Activated CD8-positive, alpha-beta T cell treated with anti-CD3 and anti-CD28 coated beads, Interleukin-2, amount 10 ng/mL, durations not matched to agents 7 days and 5 days (primary cell): ENCODE data around the gene HORMAD2. TPM values are rescaled to one million over a fixed set of nuclear protein-coding genes. Genes with fewer than 3 reads are reported as not detected.
"Not testable (repeated sequence)": the region's sequence is repeated elsewhere in the genome, so short reads cannot be mapped to it uniquely, and the experiment has no call there.

Source experiments
- ATAC-seq: fragments of 150-1000 bp; cut with Tn5 transposase; one replicate; pipeline ENCODE4 v1.10.0; 2021; ENCODE audit warnings: moderate library complexity
- CTCF ChIA-PET: fragments of 350-600 bp; sonication (Branson Sonifier 250); formaldehyde crosslinking; loops from one replicate; lab custom pipeline; 2021; ENCODE audit warnings: antibody characterized with exemption; lab: Charles Lee
- POLR2A ChIA-PET: fragments of 350-600 bp; sonication (Branson Sonifier 250); formaldehyde crosslinking; loops from one replicate; lab custom pipeline; 2021; ENCODE audit warnings: antibody characterized with exemption; lab: Charles Lee
- DNase-seq: peaks from one replicate; pipeline ENCODE4 v3.0.0-alpha.2; 2020
- H3K27ac Mint-ChIP-seq: one replicate; pipeline ENCODE4 v1.8.0; 2021; ENCODE audit warnings: mild to moderate bottlenecking, mixed read lengths
- H3K27me3 Mint-ChIP-seq: one replicate; pipeline ENCODE4 v1.8.0; 2021; ENCODE audit warnings: low read depth, mixed read lengths
- H3K36me3 Mint-ChIP-seq: one replicate; pipeline ENCODE4 v1.8.0; 2021; ENCODE audit warnings: low read depth, mixed read lengths
- H3K4me1 Mint-ChIP-seq: one replicate; pipeline ENCODE4 v1.8.0; 2021; ENCODE audit warnings: low read depth, mixed read lengths
- H3K4me3 Mint-ChIP-seq: one replicate; pipeline ENCODE4 v1.8.0; 2021; ENCODE audit warnings: mild to moderate bottlenecking, mixed read lengths
- H3K9me3 Mint-ChIP-seq: one replicate; pipeline ENCODE4 v1.8.0; 2022; ENCODE audit warnings: mixed read lengths; ENCODE audit not compliant: insufficient read depth
- total RNA-seq, 2 experiments: library from RNA; stranded (reverse); gene quantifications; one replicate each; pipeline ENCODE4 v1.2.3, GENCODE V29; 2021

Gene HORMAD2
- total RNA-seq, 2 experiments from 2014 or later = not detected

DNA sequence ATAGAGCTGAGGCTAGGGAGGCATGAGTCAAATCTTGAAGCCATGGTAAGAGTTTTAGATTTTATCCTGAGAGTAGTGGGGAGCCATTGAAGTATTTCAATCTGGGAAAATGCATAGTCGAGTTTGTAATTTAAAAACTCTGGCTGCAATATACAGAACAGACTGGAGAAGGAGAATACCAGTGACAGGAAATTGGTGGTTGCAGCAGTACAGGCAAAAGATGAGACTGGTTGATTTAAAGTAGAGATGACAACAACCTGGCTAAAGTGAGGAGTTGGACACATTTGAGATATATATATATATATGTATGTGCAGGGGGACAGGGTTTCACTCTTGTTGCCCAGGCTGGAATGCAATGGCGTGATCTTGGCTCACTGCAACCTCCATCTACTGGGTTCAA is 6.2 kb downstream of the HORMAD2 start:
- Mint-ChIP-seq H3K4me3 (no peak overlapping the region), H3K27ac (no peak overlapping the region), H3K9me3 (peaks cover 4% of the 10 kb centered on the region), H3K4me1 (peaks cover 22% of the 10 kb centered on the region), H3K27me3 (peaks cover 2% of the 10 kb centered on the region), H3K36me3 (no peaks in the 10 kb centered on the region)
- DNase-seq = no peak
- ATAC-seq = no peak
- ChIA-PET CTCF (interaction anchor here (0.7 to 1.6 kb wide), 5 partner anchors 14 to 463 kb away, joined by 3 to 4 read pairs (median 3); no protein-coding TSS in a partner anchor), POLR2A (interaction anchor here (0.6 kb wide), 1 partner anchor 18 kb away, joined by 3 read pairs; no protein-coding TSS in a partner anchor)

DNA sequence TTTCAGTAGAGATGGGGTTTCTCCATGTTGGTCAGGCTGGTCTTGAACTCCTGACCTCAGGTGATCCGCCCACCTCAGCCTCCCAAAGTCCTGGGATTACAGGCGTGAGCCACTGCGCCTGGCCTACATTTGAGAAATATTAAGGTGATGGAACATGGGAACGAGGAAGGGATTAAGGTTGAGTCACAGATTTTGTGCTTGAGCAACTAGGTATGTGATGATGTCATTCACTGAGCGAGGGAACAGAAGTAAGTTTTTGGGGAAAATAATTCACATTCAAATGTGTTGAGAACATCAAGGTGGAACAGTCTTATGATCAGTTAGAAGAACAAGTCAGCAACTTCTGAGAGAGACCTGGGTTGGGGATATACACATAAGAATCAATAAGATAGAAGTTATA is 6.8 kb downstream of the HORMAD2 start:
- DNase-seq, H3K9me3 Mint-ChIP-seq, H3K27me3 Mint-ChIP-seq, H3K36me3 Mint-ChIP-seq, CTCF ChIA-PET, H3K27ac Mint-ChIP-seq, H3K4me3 Mint-ChIP-seq, POLR2A ChIA-PET, ATAC-seq: not testable (repeated sequence)
- H3K4me1 Mint-ChIP-seq = peaks cover 22% of the 10 kb centered on the region

DNA sequence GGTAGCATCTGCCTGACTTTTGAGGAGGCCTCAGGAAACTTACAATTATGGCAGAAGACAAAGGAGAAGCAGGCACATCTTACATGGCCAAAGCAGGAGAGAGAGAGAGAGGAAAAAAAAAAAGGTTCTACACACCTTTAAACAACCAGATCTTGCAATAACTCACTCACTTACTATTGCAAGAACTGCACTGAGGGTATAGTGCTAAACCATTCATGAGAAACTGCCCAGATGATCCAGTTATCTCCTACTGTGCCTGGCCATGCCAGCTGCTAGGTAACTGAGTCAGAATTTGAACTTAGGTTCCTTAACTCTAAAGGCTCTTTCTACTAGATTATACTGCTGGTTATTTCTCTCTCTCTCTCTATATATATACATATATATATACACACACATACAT is 7.3 kb downstream of the HORMAD2 start:
- Mint-ChIP-seq H3K27me3 (peaks cover 2% of the 10 kb centered on the region), H3K9me3 (peaks cover 4% of the 10 kb centered on the region), H3K36me3 (peaks cover 2% of the 10 kb centered on the region), H3K27ac (no peak overlapping the region), H3K4me1 (peaks cover 22% of the 10 kb centered on the region), H3K4me3 (no peak overlapping the region)
- DNase-seq = no peak
- ChIA-PET CTCF (interaction anchor here (0.6 kb wide), 1 partner anchor 348 kb away, joined by 3 read pairs; no protein-coding TSS in a partner anchor), POLR2A (no interaction called here)
- ATAC-seq = no peak

DNA sequence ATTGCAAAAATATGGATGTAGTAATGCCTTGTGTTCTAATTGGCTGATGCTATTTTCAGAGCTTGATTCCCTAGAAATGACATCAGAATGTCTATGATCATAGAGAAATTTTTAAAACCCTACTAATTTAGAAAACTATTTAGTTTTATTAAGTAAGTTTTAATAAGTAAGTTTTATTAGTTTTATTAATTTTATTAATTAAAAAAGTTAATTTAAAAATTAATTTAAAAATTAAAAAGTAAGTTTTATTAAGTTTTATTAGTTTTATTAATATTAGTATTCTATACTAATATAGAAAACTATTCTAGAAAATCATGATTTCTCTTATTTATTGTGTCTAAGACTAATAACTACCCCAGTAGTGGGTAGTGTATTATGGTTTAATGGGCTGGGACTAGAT is 8.2 kb downstream of the HORMAD2 start:
- CTCF ChIA-PET = interaction anchor here (0.6 to 2.2 kb wide), 57 partner anchors 9 to 617 kb away, joined by 3 to 17 read pairs (median 4); partner anchors contain the start of genes CASTOR1 and NF2
- no peak overlapping the region for H3K27ac Mint-ChIP-seq
- ATAC-seq (no peak), DNase-seq (no peak)
- POLR2A ChIA-PET = no interaction called here
- H3K27me3 Mint-ChIP-seq = peaks cover 2% of the 10 kb centered on the region
- H3K9me3 Mint-ChIP-seq = peaks cover 4% of the 10 kb centered on the region
- no peak overlapping the region for H3K4me3 Mint-ChIP-seq
- H3K36me3 Mint-ChIP-seq = peaks cover 2% of the 10 kb centered on the region
- H3K4me1 Mint-ChIP-seq = peaks cover 22% of the 10 kb centered on the region

DNA sequence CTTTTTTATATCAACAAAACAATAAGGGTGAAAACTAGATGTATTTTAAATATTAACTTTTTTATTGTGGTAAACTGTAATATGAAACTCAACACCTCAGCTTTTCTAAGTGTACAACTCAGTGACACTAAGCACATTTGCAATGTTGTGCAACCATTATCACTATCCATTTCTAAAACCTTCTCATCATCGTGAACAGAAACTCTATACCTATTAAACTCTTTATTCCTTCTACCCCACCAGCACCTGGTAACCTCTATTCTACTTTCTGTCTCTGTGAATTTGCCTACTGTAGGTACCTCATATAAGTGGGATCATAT is 9.4 kb downstream of the HORMAD2 start:
- Mint-ChIP-seq H3K4me3 (no peak overlapping the region), H3K36me3 (peaks cover 2% of the 10 kb centered on the region), H3K9me3 (no peaks in the 10 kb centered on the region), H3K4me1 (peaks cover 22% of the 10 kb centered on the region), H3K27me3 (peaks cover 2% of the 10 kb centered on the region), H3K27ac (no peak overlapping the region)
- no peak for DNase-seq
- POLR2A ChIA-PET = no interaction called here
- CTCF ChIA-PET = interaction anchor here (0.7 to 2.2 kb wide), 10 partner anchors 8 to 466 kb away, joined by 3 to 17 read pairs (median 6); no protein-coding TSS in a partner anchor
- ATAC-seq = no peak

DNA sequence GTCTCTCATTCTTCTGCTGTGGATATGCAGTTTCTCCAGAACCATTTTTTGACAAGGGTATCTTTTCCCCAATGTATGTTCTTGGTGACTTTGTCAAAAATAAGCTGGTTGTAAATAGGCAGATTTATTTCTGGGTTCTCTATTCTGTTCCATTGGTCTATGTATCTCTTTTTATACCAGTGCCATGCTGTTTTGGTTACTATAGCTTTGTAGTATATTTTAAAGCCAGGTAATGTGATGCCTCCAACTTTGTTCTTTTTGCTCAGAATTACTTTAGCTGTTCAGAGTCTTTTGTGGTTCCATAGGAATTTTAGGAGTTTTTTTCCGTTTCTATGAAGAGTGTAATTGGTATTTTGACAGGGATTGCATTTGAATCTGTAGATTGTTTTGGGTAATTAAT is 12.4 kb downstream of the HORMAD2 start:
- Mint-ChIP-seq H3K27ac (no peak overlapping the region), H3K36me3 (peaks cover 11% of the 10 kb centered on the region), H3K9me3 (peaks cover 11% of the 10 kb centered on the region), H3K27me3 (peaks cover 2% of the 10 kb centered on the region), H3K4me1 (peaks cover 8% of the 10 kb centered on the region), H3K4me3 (no peak overlapping the region)
- POLR2A ChIA-PET = interaction anchor here (0.7 kb wide), 1 partner anchor 218 kb away, joined by 3 read pairs; no protein-coding TSS in a partner anchor
- no peak for DNase-seq
- ATAC-seq = no peak
- CTCF ChIA-PET = interaction anchor here (0.9 to 2.1 kb wide), 7 partner anchors 10 to 467 kb away, joined by 3 to 7 read pairs (median 4); no protein-coding TSS in a partner anchor

DNA sequence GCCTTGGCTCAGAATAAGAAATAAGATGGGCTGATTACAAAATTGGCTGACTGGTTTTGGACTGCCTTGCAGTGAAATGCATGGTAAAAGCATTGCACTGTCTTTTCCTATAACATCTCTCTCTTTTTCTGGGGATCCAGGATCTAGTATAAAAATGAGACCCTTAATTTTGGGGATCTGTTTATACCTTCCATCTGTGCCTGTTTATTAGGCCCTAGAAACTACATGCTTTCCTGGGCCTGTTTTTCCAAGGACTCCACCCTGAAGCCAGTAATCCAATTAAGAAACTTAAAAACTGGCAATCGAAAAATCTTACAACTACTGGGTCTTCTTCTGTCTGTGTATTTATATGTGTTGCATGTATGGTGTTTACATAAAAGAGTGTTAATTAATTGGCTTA is 14.5 kb downstream of the HORMAD2 start:
- Mint-ChIP-seq H3K9me3 (peaks cover 11% of the 10 kb centered on the region), H3K4me3 (no peak overlapping the region), H3K27me3 (peaks cover 2% of the 10 kb centered on the region), H3K4me1 (peaks cover 2% of the 10 kb centered on the region), H3K36me3 (peaks cover 11% of the 10 kb centered on the region), H3K27ac (no peak overlapping the region)
- DNase-seq (no peak), ATAC-seq (no peak)
- CTCF ChIA-PET = no interaction called here
- POLR2A ChIA-PET = no interaction called here

DNA sequence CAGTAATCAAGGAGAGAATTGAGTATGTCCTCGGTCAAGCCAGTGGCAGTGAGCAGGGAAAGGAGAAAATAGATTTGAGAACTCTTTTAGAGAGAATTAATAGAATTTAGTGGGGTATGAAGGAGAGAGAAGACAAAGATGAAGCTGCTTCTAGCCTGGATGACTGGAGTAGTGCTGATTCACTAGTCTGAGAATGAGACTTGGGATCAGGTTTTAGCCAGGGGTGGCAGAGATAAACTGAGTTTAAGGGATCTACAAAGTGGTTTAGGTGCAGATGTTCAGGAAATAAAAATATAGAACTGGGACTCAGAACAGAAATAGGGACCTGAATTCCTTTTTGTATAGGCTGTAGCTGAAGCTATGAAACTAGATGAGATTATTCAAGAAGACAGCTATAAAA is 17.6 kb downstream of the HORMAD2 start:
- POLR2A ChIA-PET = no interaction called here
- Mint-ChIP-seq H3K9me3 (peaks cover 11% of the 10 kb centered on the region), H3K27me3 (no peaks in the 10 kb centered on the region), H3K4me1 (peaks cover 27% of the 10 kb centered on the region), H3K4me3 (no peak overlapping the region), H3K27ac (no peak overlapping the region), H3K36me3 (peaks cover 15% of the 10 kb centered on the region)
- no peak for DNase-seq
- CTCF ChIA-PET = interaction anchor here (1.2 to 2.2 kb wide), 3 partner anchors 9 to 158 kb away, joined by 4 to 11 read pairs (median 8); no protein-coding TSS in a partner anchor
- ATAC-seq = no peak

DNA sequence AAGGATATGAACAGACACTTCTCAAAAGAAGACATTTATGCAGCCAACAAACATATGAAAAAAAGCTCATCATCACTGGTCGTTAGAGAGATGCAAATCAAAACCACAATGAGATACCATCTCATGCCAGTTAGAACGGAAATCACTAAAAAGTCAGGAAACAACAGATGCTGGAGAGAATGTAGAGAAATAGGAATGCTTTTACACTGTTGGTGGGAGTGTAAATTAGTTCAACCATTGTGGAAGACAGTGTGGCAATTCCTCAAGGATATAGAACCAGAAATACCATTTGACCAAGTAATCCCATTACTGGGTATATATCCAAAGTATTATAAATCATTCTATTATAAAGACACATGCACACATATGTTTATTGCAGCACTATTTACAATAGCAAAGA is 20.5 kb downstream of the HORMAD2 start:
- H3K27me3 Mint-ChIP-seq, ATAC-seq, POLR2A ChIA-PET, H3K36me3 Mint-ChIP-seq, DNase-seq, H3K9me3 Mint-ChIP-seq: not testable (repeated sequence)
- Mint-ChIP-seq H3K4me1 (peaks cover 48% of the 10 kb centered on the region), H3K4me3 (peak overlapping the region; percentile 12), H3K27ac (peak overlapping the region; percentile 50)
- CTCF ChIA-PET = interaction anchor here (1.4 to 3.4 kb wide), 5 partner anchors 10 to 155 kb away, joined by 3 to 10 read pairs (median 7); partner anchors contain the start of gene LIF

DNA sequence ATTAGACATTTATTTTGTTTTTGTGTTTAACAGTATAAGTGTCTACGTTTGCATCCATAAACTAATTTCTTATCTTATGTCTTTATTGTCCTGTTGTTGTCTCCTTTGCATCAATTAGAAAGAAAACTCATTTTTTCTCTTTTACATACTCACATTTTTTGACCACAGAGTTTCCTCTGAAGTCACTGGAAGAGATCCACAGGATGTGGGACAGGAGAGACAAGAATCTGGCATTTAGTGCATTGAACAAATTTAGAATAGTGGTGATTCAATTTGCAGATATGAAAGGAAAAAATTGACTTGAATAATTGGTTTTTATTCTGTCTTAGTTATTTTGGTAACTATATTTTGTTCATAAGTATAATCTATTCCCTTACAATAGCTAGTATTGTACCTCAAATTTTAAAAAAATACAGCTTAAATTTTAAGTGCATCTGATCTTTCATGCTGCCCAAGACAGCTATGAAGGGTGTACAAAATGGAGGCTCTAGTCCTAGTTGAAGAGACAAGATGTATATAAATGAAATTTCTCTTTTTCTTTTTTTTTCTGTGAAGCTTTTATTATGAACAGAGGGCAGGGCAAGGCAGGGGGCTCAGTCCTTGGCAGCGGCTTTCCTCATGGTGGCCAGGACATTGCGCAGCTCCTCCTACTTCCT is 24.4 kb downstream of the HORMAD2 start:
- peaks cover 76% of the 10 kb centered on the region for H3K4me1 Mint-ChIP-seq
- peaks cover 7% of the 10 kb centered on the region for H3K36me3 Mint-ChIP-seq
- H3K9me3 Mint-ChIP-seq = no peaks in the 10 kb centered on the region
- H3K27me3 Mint-ChIP-seq = no peaks in the 10 kb centered on the region
- H3K27ac Mint-ChIP-seq = peak overlapping the region; percentile 83
- peak overlapping the region; percentile 51 for H3K4me3 Mint-ChIP-seq
- DNase-seq (peak; percentile 47), ATAC-seq (peak; percentile 74)
- CTCF ChIA-PET = interaction anchor here (0.7 to 9.3 kb wide), 19 partner anchors 10 to 286 kb away, joined by 3 to 95 read pairs (median 4); partner anchors contain the start of genes CASTOR1, LIF and RNF215
- POLR2A ChIA-PET = interaction anchor here (0.5 to 1.2 kb wide), 4 partner anchors 92 to 163 kb away, joined by 3 to 4 read pairs (median 3); no protein-coding TSS in a partner anchor

DNA sequence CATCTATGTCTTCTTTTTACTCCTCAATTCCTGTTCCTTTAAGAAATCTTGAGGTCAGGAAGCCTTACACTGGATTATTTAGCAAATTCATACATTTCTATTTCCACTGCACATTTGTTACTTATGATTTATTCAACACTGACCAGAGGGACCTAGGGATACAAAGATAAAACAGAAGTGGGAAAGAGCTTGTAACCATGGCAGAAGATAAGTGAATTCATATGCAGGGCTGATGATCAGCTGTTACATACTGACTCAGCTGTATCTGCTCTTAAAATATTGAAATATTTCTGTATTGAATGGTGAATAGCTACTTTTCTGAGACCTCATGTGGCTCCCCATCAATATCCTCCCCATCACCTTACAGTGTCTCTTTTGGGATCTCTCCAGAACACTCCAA is 25.2 kb downstream of the HORMAD2 start:
- CTCF ChIA-PET = interaction anchor here (0.9 to 9.3 kb wide), 14 partner anchors 9 to 552 kb away, joined by 3 to 95 read pairs (median 6); partner anchors contain the start of genes CASTOR1, LIF, RNF215 and THOC5
- POLR2A ChIA-PET = interaction anchor here (1.0 kb wide), 1 partner anchor 148 kb away, joined by 3 read pairs; no protein-coding TSS in a partner anchor
- no peaks in the 10 kb centered on the region for H3K9me3 Mint-ChIP-seq

DNA sequence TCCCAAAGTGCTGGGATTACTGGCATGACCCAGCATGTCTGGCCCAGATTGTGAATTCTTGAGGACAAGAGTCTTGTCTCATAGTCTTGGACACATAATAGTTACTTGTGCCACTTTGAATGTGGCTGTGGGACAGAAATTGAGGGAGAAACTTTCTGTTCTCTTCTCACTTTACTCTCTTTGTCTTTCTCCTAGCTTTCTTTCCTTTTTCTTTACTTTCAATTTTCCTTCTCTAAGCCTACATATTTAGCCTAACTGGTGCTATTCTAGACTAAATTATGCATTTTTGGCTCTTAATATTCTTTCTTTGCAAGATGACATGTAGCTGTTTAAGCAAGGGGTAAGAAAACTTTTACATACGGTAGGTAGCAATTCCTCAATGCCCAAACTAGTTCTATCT is 33.2 kb downstream of the HORMAD2 start:
- ChIA-PET CTCF (interaction anchor here (0.8 to 3.1 kb wide), 13 partner anchors 8 to 477 kb away, joined by 3 to 16 read pairs (median 4); partner anchors contain the start of gene RNF215), POLR2A (no interaction called here)
- DNase-seq = no peak
- Mint-ChIP-seq H3K4me3 (no peak overlapping the region), H3K36me3 (peaks cover 14% of the 10 kb centered on the region), H3K27ac (no peak overlapping the region), H3K9me3 (no peaks in the 10 kb centered on the region), H3K27me3 (no peaks in the 10 kb centered on the region), H3K4me1 (peaks cover 52% of the 10 kb centered on the region)
- no peak for ATAC-seq

More for the DNA sequence above, 25.2 kb downstream of the HORMAD2 start:
- ATAC-seq (no peak), DNase-seq (no peak)
- H3K36me3 Mint-ChIP-seq = peaks cover 6% of the 10 kb centered on the region
- H3K27me3 Mint-ChIP-seq = no peaks in the 10 kb centered on the region
- H3K4me3 Mint-ChIP-seq = no peak overlapping the region
- H3K4me1 Mint-ChIP-seq = peaks cover 68% of the 10 kb centered on the region
- H3K27ac Mint-ChIP-seq = peak overlapping the region; percentile 83
